Heart left ventricle (tissue), 13 donors: ENCODE results near the gene SULT2B1.

ENCODE experiments used
- CTCF ChIP-seq, 12 donors: fragments of 200-600 bp; sonication (generic) in 4 of 12; IDR thresholded peaks; one replicate each; pipeline versions ENCODE4 v1.5.0 to v1.8.0; 2018 to 2022; ENCODE audit warnings: antibody characterized with exemption in 12 of 12, mild to moderate bottlenecking in 5 of 12
- POLR2A ChIP-seq, 2 donors: fragments of 450-650 bp; IDR thresholded peaks; one replicate each; pipeline ENCODE4 v1.6.1; 2017; ENCODE audit warnings: antibody characterized with exemption in 2 of 2, mild to moderate bottlenecking in 2 of 2, moderate library complexity in 2 of 2
- donor health status: ischemic (EF 13 %, LVEDD 7.1; RV severe dilation, severe dysfunction).
- donor health status: DM: no; HTN: yes; CAD: no.
- donor health status: DM: no; HTN: no; CAD: no.
- donor health status: ischemic (EF 25% LVEDD 6.9; RV normal size, moderate dysfunction).
- donor health status: ischemic (EF 25% LVEDD 5.7; RV mildly dilated, moderate dysfunction).
- donor health status: ischemic (EF 35%, LVEDD 5.7; RV mildly dilated, moderate dysfunction).
- donor health status: nonischemic (EF 11% LVEDD 7.7; RV severe dilation, severe dysfunction).
- donor health status: DM: yes; HTN: yes; CAD: no.
- donor health status: PGD.
- donor health status: ischemic (EF 29% LVEDD 5.4; RV normal size, mild dysfunction).
- donor health status: nonischemic (EF 23%, LVEDD 6.1; RV moderate dilation, normal function).

DNA sequence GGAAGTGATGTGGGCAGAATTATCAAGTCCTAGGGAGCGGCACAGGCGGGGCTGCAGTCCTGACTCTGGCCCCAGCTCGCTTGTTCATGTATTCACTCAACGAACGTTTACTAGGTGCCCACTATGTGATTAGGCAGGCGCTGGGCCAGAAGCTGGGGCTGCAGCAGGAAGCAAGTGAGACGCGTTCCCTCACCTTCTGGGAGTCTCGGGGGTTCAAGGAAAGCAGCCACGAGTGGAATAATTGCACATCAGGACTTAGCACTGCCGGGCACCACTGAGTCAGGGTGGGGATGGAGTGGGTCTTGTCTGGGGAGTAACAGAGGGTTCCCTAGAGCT is 37.9 kb upstream of the SULT2B1 start:
- TF ChIP-seq CTCF (IDR thresholded peaks at IDR 0.05) (no peak), POLR2A (IDR thresholded peaks at IDR 0.05) (no peak)
